NCI-H1105 (cell line): ENCODE results near the gene TMEM150B.

Source experiments
- DNase-seq: peaks from one replicate; lab custom pipeline; 2025; lab: John Stamatoyannopoulos, UW

Gene TMEM150B

GRCh38 chr19:55325172-55325571 lies at the start of gene TMEM150B:
TMEM150B (minus strand) TSS chr19:55325341; CDS start chr19:55321036, 4,305 bp downstream.
- no peak for DNase-seq

GRCh38 chr19:55373993-55374757 lies 49.0 kb upstream of the TMEM150B start:
- DNase-seq: no peak

DNA sequence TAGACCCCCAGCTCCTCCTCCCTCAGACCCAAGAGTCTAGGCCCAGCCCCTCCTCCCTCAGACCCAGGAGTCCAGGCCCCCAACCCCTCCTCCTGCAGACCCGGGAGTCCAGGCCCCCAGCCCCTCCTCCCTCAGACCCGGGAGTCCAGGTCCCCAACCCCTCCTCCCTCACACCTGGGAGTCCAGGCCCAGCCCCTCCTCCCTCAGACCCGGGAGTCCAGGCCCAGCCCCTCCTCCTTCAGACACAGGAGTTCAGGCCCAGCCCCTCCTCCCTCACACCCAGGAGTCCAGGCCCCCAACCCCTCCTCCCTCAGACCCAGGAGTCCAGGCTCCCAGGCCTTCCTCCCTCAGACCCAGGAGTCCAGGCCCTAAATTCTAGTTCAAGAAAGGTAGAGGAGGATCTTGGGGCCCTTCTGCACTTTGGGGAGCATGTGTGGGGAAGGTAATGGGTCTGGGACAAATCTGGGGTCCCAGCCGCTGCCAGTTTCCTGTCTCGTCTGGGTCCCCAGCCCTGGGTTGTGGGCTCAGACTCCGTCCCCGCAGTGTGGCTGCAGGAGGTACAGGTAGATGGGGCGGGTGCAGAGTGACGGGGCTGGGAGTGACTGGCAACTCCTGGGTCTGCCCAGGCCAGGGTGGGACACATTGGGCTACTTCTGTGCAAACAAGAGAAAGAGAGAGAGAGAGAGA lies 48.3 kb upstream of the TMEM150B start:
- DNase-seq: no peak

DNA sequence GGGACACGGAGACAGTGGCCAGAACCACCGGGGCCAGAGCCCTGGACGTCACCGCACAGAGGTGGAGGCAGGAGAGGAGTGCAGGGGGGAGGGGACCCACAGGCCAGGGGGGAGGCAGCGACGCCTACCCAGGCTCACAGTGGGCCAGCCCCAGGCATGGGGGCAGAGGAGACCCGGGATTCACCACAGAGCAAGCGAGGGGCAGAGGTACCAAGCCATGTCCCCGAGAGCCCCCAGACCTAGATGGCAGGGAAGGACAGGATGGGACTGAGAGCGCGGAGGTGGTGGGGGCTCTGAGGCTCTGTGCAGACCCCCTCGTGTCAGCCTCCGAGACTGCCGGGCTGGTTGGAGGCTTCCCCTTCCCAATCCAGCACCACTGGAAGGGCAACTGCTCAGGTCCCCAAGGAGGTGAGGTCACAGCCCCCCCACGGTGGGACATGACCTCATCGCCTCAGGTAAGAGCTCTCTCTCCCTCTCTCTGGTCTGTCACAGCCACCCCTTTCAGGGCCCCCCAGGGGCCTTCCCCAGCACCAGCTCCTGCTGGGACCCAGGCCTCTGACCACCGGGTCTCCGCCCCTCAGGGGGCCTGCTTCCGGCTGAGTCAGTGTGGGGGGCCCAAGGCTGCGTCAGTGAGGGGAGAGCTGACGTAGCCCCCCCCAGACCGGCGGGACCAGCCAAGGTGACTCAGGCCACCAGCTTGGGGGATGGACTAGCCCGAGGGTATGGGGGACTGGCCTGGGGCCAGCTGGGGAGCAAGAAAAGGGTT lies 47.4 kb upstream of the TMEM150B start:
- DNase-seq: no peak

GRCh38 chr19:55370305-55370988 lies 45.3 kb upstream of the TMEM150B start, which contains the start of gene IL11:
IL11 (minus strand) TSS chr19:55370463; CDS start chr19:55370310, 153 bp downstream.
- no peak for DNase-seq

DNA sequence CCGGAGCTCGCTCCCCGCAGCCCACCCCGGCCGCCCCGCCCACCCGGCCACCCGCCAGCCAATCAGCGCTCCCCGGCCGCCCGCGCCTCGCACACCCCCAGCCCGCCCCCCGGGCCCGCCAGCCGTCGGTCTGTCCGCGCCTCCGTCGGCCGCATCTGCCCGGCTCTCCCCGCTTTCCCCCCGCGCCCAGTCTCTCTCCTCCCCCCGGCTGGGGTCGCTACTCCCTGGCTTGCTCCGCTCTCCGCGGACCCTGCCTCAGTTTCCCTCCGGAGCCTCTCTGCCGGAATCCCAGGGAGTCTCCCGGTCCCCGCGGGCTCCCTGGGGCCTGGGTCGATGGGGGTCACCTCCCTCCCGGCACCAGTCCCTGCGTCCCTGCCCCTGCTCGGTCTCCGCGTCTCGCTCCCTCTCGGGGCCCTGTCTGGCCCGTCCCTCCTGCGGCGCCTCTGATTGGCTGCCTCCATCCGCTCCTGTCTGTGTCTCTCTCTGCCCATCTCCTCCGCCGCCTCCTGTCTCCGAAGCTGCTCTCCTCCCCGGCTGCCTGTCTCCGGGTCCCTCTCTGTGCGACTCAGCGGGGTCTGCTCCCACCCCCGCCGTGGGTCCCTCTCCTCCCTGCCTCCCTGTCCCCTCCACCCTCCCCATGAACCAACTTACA lies 44.6 kb upstream of the TMEM150B start:
- peak; percentile 60 for DNase-seq

- no peak for DNase-seq
These were observed 43.8 kb upstream of the TMEM150B start for GRCh38 chr19:55368701-55369563.

- DNase-seq: no peak
These were observed 43.0 kb upstream of the TMEM150B start for GRCh38 chr19:55368106-55368505.

DNA sequence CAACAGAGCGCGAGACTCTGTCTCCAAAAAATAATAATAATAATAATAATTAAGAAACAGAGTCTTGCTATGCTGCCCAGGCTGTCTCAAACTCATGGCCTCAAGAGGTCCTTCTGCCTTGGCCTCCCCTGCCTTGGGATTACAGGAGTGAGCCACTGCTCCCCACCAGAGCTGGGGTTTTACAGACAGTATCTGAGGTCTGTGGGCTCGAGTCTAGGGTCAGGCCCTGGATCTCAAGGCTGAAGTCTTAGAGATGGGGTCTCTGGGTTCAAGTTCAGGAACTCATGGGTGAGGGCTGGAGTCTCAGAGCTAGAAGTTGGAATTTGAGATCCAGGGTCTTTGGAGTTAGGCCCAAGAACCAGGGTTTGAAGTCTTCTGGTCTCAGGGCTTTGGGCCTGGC lies 41.6 kb upstream of the TMEM150B start:
- no peak for DNase-seq

GRCh38 chr19:55365964-55366363 lies 40.8 kb upstream of the TMEM150B start:
- no peak for DNase-seq

DNA sequence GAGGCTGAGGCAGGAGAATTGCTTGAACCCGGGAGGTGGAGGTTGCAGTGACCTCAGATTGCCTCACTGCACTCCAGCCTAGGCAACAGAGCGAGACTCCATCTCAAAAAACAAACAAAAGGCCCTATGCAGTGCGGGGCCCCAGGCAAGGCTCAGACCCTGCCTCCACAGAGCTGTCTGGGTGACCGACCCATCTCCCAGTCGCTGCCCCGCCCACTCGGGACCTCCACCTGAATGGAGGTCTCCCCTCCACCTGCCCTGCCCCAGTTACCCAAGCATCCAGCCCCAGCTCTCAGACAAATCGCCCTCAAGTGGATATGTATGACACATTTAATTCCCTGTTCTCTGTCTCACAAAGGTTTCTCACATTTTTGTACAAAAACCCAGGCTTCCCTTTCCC lies 40.1 kb upstream of the TMEM150B start:
- no peak for DNase-seq

DNA sequence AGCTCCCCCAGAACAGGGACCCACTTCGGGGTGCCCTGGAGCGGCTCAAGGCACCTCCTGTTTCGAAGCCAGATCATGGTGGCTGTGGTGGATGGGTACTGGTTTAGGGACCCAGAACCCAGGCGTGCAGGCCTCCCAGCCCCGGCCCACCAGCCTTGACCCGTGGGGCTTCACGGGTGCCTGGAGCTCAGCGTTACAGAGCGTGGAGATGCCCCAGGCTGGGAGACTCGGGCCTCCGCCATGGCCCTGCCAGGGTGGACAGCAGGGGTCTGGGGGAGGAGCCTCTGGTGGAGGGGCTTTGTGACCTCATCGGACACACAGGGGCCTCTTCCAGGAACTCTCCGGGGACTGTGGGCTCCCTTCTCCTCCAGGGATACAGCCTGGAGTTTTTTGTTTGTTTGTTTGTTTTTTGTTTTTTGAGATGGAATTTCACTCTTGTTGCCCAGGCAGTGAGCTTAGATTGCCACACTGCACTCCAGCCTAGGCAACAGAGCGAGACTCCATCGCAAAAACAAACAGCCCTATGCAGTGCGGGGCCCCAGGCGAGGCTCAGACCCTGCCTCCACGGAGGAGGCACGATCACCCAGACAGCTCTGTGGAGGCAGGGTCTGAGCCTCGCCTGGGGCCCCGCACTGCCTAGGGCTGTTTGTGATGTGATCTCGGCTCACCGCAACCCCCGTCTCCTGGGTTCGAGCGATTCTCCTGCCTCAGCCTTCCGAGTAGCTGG lies 38.0 kb upstream of the TMEM150B start, which contains the start of gene GARIN5B:
TSS of gene GARIN5B (minus strand) at position 271 of the 727 bp plus-strand sequence. CDS start at position 77, 194 bp downstream.
- no peak for DNase-seq

GRCh38 chr19:55362174-55362989 lies 37.2 kb upstream of the TMEM150B start:
- no peak for DNase-seq

DNA sequence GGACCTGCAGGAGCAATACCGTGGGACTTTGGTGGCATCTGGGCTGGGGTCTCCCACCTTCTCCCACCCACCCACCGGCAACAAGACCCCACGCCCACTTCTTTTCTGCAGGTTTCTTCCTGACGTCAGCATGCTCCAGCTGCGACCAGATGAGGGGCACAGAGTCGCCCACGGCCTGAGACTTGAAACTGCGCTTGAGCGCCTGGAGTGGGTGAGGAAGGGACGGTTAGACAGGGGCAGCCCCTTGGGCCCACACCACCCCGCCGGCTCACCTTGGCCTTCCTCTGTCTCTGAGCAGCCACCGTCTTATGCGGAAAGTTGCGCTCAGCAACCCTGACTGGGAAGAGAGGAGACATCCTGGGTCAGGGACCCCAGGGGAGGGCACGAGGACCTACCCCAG lies 35.8 kb upstream of the TMEM150B start:
- DNase-seq: no peak

- DNase-seq: peak; percentile 51
These were observed 34.1 kb upstream of the TMEM150B start for GRCh38 chr19:55358943-55359908.

- no peak for DNase-seq
These were observed 33.4 kb upstream of the TMEM150B start for GRCh38 chr19:55358493-55358892.

DNA sequence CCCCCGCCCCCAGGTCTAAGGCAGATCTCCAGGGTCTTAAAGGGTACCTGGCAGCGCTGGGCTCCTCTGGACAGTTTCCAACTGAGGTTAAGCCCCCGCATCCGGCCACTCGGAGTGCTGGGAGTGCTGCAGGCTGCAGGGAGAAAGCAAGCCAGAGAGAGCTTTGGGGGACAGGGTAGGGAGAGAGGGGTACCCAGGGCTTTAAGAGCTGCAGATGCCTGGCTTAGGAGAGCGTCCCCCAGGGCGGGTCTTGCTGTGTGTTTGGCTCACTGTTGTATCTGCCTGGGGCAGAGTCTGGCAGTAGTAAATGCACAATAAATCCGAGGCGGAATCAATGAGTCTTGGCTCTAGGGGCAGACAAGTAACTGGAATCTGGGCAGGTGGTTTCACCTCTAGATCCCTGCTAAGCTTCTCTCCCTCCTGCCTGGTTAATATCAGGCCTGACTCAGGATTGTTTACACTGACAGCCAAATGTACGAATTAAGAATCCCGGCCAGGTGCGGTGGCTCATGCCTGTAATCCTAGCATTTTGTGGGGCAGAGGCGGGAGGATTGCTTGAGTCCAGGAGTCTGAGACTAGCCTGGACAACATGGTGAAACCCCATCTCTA lies 30.2 kb upstream of the TMEM150B start:
- no peak for DNase-seq
